ENCODE data around the gene USP2.

USP2 gene

DNA sequence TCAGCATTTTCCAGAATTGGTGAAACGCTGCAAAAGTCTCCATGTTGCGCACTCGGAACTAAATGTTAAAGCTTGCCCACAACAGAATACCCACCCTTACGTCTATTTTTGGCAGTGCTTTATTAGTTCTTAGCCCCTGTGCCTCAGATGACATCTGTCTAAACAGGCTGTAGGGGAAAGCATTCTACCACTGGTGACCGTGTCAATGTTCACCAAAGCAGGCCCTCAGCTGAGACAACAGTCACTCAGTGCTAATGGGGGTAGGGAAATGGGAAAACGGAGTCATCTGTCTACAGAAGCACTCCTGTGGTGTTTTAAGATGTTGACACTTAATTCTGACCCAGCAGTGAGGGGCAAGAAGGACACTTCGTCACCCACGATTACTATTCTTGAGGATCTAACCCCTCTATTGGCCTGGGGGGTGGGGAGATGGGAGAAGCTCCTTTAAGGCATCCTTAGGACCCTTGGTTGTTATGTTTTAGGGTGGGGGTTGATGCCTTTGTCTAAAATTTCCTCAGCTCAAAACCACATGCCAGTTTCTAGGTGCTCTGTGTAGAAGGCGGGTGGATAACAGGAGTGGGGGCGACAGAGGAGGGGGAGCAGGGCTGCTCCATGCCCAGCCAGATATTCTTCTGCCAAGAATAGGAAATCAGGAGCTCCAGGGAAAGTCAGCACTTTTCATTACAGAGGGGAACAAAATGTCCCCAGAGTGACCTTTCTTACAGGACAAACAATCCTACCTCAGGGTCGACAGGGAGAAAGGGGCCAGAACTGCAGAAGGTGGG is 19.4 kb downstream of the USP2 start:
- DNase-seq: no peak

DNA sequence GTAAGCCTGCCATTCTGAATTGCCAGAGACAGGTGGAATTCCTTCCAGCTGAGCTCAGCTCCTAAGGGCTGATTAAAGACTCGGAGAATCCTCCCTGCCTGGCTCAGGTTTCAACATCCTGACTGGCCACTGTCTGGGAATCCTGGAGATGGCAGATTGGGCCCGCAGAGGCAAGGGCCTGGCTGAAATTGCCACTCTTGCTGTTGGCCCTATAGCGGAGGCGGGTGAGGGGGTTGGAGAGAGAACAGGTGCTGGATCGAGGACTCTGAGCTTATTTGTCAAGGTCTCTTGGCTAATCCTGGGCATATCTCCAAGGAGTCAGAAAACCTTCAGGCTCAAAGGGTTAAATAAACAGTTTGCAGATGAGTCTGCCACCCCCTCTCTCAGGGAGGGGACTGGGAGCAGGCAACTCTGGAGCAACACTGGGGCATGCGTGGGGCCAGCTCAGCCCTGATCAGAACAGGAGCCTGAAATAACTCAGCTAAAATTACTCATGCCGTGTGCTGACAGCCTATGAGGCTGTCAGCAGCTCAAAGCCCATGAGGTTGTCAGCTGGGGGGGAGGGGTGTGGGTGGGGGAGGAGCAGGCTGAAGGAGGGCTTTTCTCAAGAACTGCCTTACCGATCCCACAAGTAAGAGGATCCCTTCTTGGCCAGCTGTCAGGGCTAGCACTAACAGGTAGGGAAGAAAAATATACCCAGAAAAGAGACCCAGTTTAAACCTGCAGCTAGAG is 20.3 kb downstream of the USP2 start:
- no peak for DNase-seq

DNA sequence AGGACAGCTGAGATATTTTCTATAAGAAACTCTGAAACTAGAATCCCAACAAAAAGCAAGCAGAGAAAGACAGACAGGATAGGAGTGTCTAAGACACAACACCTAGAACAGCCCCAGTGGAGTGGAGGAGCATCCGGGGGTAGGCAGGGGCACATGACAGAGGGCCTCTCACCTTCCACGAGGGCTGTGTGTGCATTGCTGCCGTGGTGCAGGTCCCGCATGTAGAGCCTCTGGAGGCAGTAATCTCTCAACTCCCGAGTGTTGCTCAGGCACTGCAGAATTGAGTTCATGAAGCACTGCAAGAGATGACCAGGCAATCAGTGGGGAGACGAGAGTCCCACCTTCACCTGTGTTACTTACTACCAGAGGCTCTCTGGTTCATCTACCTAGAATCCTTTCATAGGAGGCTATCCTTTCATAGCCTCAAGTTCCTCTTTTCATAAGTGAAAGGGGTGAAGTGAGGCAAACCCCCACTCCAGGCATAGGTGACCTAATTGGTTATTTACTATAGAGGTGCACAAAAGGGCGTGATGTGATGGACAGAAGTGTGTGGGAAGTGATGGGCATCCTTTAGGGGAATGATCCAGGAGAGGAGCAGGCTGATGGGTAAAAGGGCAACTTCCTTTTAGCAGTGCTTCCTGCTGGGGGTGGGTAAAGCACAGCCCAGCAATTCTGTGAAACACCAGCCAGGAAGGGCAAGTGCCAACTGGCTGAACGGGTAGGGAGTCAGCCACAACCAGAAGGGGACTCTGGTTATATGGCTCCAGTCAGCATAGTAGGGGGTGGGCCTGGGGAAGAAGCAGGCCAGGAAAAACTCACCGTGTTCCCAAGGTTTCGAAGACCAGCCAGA is 21.9 kb downstream of the USP2 start:
- no peak for DNase-seq

DNA sequence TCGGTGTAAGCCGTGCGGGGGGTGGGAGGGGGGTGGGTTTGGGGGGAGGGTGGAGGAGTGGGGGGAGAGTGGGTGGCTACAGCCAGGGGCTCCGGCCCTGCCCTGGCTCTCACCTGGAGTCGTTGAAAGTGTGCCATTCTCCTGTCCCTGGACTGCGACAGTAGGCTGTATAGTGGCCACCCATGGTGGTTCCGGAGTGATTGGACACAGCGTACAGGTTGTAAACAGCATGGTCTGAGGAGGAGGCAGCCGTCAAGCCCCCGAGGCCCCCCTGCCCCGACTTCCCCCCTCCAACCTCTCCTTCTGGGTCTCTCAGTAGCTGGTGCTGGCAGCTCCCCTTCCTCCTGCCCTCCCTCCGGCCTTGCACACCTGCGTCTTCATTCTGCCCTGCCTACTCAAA is 24.4 kb downstream of the USP2 start:
- DNase-seq: no peak

DNA sequence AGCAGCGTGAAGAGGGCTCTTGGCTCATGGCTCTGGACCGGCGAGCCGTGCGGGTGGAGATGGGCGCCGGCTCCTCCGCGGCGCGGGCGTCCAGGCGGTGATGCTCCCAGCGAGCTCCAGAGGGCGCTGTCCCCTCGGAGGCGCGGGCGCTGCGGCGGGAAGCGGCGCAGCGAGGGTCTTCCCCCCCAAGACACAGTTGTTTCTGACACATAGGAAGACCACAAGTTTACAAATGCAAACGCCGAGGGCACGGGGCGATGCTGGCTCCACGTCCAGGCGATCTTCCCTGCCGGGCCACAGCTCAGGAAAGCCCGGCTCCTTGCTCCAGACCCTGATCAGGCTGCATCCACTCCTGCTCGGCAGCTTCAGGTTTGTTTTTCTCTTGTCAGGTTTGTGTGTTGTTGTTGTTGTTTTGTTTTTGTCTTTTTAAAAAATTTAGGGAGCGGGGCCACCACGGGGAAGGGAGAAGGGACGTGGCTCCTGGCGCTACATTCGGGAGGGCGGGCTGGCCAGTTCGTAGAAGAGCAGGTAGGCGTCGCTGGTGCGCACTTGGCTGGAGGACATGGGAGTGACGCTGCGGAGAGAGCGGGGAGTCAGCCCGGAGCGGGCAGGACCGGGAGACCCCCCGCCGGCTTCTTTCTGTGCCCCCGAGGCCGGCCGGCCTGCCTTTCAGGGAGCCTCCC is 25.0 kb downstream of the USP2 start:
- DNase-seq: no peak

DNA sequence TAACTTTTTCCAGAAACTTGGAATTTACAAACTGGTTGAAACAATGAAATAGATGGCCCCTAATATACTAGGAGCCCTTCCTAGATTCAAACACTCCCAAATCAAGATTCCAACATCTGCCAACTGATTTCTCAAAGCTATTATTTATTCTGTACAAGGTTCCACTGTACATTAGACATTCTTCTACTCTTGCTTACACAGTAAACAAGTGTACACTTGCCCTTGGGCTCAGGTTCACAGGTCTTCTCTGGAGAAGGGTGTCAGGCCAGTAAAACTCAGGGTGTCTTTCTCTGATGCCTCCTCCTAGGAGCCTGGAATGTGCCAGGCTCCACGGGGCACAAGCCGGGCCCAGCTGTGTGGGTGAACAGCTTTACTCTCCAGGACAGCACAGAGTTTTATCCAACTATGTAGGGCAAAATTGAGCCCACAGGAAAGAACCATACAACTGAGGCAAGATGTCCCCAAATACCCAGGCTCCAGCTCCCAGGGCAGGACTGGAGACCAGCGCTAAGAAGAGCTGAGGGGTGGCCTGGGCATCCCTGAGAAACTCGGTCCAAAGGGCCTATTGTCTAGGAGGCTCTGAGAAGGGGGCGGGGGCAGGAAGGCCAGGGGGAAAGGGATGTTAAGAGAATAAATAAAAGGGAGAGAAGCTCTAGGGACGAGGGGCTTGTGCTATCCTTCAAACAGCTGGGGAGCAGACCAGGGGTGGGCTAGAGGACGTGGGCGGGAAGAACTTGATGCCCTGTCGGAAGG is 26.2 kb downstream of the USP2 start:
- no peak for DNase-seq

DNA sequence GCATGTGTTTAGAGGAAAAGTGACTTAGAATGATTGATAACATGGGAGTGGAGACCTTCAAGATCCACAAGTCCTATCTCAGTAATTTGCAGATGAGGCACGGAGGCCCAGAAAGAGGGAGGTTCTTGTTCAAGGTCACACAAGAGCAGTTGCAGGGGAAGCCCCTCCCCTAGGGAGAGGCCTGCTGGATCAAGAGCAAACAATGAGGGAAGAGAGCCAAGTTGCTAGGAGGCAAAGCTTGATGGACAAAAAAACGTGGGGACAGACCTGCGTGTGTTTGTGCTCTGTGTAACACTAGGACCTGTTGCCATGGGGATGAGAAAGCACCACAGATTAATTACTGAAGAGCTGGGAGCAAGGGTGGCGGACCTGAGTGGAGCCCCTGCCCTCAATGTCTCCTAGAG is 28.6 kb downstream of the USP2 start:
- DNase-seq: peak; percentile 51

DNA sequence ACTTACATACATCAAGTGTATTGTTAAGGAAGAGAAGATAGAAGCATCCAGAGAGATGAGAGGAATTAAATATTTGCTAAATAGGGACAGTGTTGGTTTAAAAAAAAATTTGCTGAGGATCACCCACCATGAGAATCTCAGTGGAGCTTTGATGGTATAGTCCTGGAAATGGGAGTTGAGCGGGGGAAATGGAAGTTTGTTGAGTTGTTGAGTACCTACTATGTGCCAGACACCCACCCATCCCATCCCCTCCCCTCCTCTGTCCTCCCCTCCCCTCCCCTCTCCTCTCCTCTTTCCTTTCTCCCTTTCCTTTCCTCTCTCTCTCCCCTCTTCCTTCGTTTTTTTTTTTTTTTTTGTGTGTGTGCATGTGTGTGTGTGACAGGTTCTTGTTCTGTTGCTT is 30.3 kb downstream of the USP2 start:
- DNase-seq: no peak

DNA sequence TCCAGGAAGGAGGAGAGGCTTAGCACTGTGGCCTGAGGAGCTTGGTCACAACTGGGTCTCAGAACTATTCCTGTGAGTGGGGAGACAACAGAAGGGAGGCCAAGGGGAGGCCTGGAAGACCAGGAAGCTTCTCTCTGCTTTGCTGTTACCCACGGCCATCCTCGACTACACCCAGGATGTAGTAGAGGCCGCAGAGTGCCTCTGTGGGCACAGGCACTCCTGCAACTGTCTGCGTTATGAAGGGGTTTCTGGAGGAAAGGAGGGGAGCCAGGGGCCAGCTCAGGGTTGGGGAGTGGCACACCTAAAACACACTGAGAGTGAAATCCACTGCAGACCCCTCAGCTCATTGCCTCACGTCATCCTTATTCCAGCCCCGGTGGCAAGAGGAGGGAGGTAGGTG is 31.2 kb downstream of the USP2 start:
- DNase-seq: no peak

DNA sequence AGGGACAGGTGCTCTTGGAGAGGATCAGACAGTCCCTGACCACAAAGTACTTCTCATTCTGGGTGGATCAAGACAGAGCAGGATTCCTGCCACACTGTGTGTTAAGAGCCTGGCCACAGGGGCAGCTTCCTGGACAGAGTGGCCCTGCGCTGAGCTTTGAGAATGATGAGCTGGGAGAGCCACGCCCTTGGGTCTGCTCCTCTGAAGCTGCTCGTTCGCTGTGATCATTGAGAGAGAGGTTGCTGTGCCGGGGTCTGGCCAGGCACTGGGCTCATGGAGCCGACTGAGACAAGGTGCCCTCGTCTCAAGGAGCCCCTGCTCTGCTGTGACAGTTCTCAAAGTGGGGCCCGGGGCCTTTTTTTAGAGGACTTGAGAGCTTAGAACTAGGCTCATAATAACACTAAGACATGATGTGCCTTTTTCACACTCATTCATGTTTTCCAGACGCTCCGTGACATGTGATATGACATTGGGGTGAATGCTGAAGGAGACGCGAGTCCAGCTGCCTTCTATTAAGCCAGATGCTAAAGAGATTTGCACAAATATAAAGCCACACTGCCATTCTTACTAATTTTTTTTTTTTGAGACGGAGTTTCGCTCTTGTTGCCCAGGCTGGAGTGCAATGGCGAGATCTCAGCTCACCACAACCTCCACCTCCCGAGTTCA is 33.4 kb downstream of the USP2 start:
- DNase-seq: no peak

DNA sequence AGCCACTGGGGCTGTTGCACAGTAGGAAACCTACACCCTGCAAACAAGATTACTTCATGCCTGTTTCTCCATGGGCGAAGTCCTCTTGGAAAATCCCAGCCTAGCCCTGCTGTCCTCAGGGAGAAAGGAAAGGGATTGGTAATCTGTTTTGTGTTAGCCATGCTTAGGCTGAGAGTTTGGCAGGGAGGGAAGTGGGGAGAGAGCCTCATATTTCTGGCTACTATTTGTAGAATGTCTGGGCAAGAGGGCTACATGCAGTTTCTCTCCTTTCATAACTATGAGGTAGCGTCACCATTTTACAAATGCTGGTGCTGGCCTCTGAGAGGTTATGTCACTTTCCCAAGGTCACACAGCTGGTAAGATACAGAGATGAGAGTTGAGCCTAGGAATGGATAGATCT is 34.2 kb downstream of the USP2 start:
- DNase-seq: no peak

DNA sequence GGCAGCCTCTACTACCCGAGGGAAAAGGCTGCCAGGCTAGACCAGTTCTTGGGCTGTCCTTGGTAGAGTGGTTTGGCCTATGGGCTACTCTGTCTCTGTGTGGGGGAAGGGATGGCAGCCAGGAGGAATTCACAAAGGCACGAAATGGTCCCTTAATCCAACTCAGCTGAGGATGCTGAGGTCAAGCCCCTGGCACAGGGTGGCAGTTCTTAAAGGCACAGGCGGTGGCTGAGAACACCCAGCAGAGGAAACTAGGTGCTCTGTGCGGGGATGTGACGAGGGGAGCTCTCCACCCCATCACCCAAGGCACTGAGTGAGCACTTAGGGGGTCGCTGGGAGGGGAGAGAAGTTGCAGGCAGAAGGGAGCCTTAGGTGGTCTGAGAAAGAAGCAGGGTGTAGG is 34.9 kb downstream of the USP2 start, which contains the start of gene MFRP:
TSS of gene MFRP (minus strand) at position 101 of the 400 bp plus-strand sequence. CDS start 192 bp downstream, outside the sequence.
- DNase-seq: no peak

DNA sequence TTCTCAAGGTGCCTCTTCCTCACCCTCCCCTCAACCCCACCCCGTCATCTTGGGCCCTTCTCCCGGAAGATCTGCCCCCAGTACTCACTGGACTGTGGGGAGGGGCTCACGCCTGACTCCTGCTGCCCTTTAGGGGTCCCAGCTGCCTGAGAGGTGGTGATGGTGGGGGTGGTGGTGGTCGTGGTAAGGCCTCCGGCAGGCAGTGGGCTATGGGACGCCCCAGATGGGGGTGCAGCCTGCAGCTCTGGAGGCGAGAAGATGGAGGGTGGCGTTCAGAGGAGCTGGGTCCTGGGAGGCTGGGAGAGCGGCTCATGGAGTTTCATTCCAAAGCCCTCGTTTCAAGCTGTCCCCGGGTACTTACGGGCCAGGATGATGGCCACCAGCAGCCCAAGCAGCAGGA is 35.8 kb downstream of the USP2 start:
- DNase-seq: no peak

DNA sequence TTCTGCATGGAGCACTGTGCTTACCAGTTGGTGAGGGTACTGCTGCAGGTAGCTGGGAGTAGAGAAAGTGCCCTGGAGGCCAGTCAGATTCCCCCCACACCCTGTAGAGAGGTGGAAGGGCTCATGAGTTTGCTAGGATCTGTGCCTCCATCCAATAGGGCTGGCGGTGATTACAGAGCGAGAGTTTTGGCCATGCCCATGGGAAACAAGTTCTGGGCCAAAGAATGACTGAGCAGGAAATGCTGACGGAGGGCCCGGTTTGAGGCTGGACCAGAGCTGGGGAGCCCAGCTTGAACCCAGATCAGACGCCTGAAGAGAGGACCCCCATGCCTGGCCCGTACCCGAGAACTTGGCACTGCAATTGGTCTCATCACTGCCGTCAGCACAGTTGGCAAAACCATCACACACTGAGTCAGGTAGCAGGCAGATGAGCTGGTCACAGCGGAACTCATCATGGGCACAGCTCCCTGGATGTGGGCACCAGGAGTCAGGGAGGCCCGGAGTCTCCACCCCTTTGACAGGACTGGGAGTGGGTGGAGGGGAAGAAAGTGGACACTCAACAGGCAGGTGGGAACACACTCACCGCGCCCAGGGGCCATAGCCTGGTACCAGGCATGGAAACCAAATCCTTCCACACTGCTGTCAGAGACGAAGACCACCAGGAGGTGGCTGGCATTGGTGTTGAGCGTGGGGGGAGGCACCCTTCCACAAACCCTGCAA is 37.0 kb downstream of the USP2 start:
- DNase-seq: no peak

DNA sequence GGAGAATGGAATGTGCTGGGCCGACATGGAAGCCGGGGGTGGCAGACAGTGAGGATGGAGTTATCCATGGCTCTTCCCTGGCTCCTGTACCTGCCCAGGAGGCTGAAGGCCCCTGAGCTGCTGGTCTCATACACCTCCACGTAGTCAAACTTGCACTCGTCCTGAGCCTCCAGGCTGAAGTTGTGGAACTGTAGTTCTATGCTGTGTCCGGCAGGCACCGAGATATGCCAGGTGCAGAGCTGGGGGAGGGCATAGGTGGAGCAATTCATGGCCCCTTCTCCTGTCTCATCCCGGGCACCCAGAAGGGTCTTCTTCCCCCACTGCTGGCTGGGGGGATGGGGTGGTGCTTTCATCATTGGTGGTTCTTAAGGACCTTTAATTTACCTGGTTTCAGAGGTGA is 37.8 kb downstream of the USP2 start:
- DNase-seq: no peak

DNA sequence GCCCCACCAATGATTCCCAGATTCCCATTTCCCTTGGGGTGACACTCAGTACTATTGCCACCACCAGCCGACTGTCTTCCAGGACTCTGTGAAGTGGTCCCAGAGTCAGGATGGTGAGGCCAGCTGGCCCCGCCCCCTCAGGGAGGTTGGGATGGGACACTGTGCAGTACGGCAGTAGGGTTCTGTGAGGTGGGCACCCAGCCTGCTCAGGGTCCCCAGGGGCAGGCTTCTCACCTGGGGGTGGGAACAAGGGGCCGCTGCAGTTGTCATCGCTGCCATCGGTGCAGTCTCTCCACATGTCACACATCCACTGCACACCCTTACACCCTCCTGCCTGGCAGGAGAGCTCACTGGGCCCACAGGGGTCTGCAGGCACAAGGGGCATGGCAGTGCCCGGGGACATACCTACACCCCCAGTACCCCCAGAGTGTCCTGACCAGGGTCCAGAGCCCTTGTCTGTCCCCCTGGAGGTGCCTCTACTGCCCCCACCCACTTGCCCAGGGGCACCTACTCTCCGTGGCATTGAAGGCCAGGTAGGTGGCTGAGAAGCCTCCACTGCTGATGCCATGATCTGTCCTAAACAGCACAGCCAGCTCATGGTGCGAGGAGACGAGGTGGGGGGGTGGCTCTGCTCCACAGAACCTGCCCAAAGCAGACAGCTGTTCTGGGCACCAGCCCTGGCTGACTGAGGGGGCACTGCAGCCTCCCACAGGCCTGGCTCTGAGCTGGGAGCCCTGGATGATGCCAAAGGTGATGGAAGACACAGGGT is 38.9 kb downstream of the USP2 start:
- DNase-seq: no peak

DNA sequence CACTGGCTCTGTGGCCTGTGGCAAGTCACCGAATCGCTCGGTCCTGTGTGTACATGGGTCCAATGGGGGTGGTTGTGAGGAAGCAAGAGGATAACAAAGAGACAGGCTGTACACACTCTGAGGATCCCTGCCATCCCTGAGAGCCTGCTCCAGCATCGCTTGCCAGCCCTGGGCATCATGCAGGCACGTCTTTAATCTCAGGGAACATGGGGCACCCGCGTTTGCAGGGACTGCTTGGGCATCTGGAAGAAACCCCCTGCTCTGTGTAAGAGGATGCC is 39.5 kb downstream of the USP2 start:
- no peak for DNase-seq

DNA sequence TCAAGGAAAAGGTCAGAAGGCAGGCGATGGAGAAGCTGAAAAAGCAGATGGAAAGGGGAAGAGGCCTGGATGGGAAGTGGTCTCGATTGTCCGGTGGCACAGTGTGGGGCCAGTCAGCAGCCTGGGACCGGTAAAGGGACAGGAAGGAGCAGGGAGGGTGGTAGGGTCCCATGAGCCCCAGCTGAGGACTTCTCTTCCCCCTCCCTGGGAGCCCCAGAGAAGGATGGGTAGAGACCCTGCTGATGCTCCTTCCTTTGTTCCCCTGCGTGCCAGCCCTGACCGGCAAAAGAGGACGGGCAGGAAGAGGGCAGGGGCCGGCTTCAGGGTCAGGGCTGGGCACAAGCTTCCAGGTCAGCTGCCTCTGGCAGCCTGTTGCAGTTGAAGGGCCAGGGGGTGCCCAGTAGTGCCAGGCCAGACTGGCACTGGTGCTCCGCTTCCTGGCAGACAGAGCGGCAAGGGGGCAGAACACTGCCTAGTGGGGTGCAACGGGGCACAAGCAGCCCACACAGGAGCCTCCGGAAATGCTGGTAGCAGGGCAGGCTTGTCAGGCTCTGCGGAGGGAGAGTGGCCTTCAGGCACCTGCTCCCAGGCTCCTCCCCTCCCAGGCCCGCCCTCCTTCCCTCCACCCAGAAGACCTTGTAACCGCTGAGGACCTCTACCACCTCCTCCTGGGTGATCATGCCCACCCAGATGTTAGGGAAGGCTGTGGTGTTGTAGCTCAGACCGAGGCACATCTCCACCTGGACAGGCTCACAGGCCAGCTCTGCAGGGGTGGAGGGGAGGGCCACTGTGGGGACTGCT is 40.1 kb downstream of the USP2 start:
- no peak for DNase-seq
